Stomach (tissue), 9 donors: ENCODE data around the gene NAV2. TPM values are rescaled to one million over a fixed set of nuclear protein-coding genes. Genes with fewer than 3 reads are reported as not detected.

Source experiments
- DNase-seq, 2 donors: peaks; one replicate each; pipeline versions ENCODE4 v3.0.0 to v3.0.0-alpha.2; 2013 to 2019
- H3K27ac ChIP-seq, 5 donors: fragments of 200-600 bp in 4 of 5; sonication (generic) in 4 of 5; one replicate each; pipeline ENCODE4 v1.5.1; 2013 to 2019; ENCODE audit warnings: mild to moderate bottlenecking in 1 of 5, moderate library complexity in 1 of 5
- H3K27me3 ChIP-seq, 3 donors: fragments of 200-600 bp; sonication (generic); one replicate each; pipeline ENCODE4 v1.5.1; 2017 to 2019; ENCODE audit warnings: mixed run types in 1 of 3
- H3K36me3 ChIP-seq, 4 donors: fragments of 200-600 bp; sonication (generic); 1 replicate in 3 of 4; 2 replicates in 1 of 4; pipeline ENCODE4 v1.5.1; 2016 to 2019
- H3K4me1 ChIP-seq, 4 donors: fragments of 200-600 bp; sonication (generic); one replicate each; pipeline ENCODE4 v1.5.1; 2016 to 2019
- H3K4me3 ChIP-seq, 4 donors: fragments of 200-600 bp; sonication (generic) in 3 of 4; one replicate each; pipeline ENCODE4 v1.5.1; 2016 to 2019; ENCODE audit warnings: mild to moderate bottlenecking in 1 of 4
- H3K9me3 ChIP-seq, 4 donors: fragments of 200-600 bp; sonication (generic); one replicate each; pipeline ENCODE4 v1.5.1; 2016 to 2019
- CTCF ChIP-seq, 7 experiments: fragments of 450-650 bp in 4 of 7; fragments of 200-600 bp in 3 of 7; sonication (generic) in 3 of 7; IDR thresholded peaks; one replicate each; pipeline ENCODE4 v1.5.1; 2016 to 2019; ENCODE audit warnings: antibody characterized with exemption in 7 of 7, control low read depth in 2 of 7, mild to moderate bottlenecking in 1 of 7
- EP300 ChIP-seq: sonication (generic); formaldehyde crosslinking; IDR thresholded peaks from one replicate; pipeline ENCODE4 v1.6.1; 2017; ENCODE audit warnings: antibody characterized with exemption
- POLR2A ChIP-seq, 4 donors: fragments of 450-650 bp; IDR thresholded peaks; one replicate each; pipeline ENCODE4 v1.6.1; 2016; ENCODE audit warnings: antibody characterized with exemption in 4 of 4, control low read depth in 2 of 4, mild to moderate bottlenecking in 1 of 4, moderate library complexity in 1 of 4
- POLR2AphosphoS5 ChIP-seq, 3 donors: sonication (generic); formaldehyde crosslinking; IDR thresholded peaks; one replicate each; pipeline ENCODE4 v1.6.1; 2016; ENCODE audit warnings: antibody characterized with exemption in 3 of 3
- WGBS, 5 donors: extraction: QIAGEN DNeasy Blood & Tissue Kit in 3 of 5; methylation state at CpG; one replicate each; pipeline versions ENCODE4 v1.1.5 to v1.1.7; 2013 to 2018; 5-methylcytosine and 5-hydroxymethylcytosine counted together
- intact Hi-C: fragments of 100-400 bp; cut with DNase I; formaldehyde crosslinking; loops from one replicate; pipeline ENCODE4 v1.15.1; 2023; ENCODE audit warnings: low total_unique reads
- polyA plus RNA-seq, 3 donors: library from polyadenylated mRNA; stranded (reverse); fragments of 200-250 nt; gene quantifications; one replicate each; pipeline ENCODE4 v1.2.3, GENCODE V29; 2013
- total RNA-seq, 5 donors: library from RNA; depleted of rRNA; stranded (reverse); fragments of >200 nt; gene quantifications; one replicate each; pipeline versions ENCODE4 v1.1.0 to v1.2.3, GENCODE V29; 2014 to 2016
- donor health status: healthy with polysubstance abuse.
- donor health status: Bipolar disorder and iron deficiency.
- donor health status: healthy.

NAV2 gene
- total and polyA plus RNA-seq, 8 donors: 1.8 to 92.4 (median 7.9) TPM

- Histone ChIP-seq H3K4me3 (no peak overlapping the region), H3K4me1 (peaks cover 17 to 34% (median 24%) of the 10 kb centered on the region in 4 donors), H3K27me3 (no peaks in the 10 kb centered on the region), H3K9me3 (no peaks in the 10 kb centered on the region), H3K27ac (peak overlapping the region; percentile 52 to 84 (median 84)), H3K36me3 (peaks cover 0 to 60% (median 50%) of the 10 kb centered on the region in 4 donors)
- WGBS, 5 donors: 25 to 68% (median 59%) methylated on average over 1 of the region's 1 CpG
- intact Hi-C loops: no loop called here
- DNase-seq: no peak
- no peak for TF ChIP-seq CTCF (IDR thresholded peaks at IDR 0.05)
- no peak for TF ChIP-seq POLR2A (IDR thresholded peaks at IDR 0.05)
- TF ChIP-seq POLR2AphosphoS5 (IDR thresholded peaks at IDR 0.05): no peak
Measured at GRCh38 chr11:20111871-20112270, 399.2 kb downstream of the NAV2 start.

- 32 to 49% (median 42%) methylated on average over 10 to 15 of the region's 15 CpGs for WGBS, 5 donors
- intact Hi-C loops: no loop called here
Measured at GRCh38 chr11:20112291-20113148, 399.9 kb downstream of the NAV2 start.

GRCh38 chr11:20113149-20113438, 400.5 kb downstream of the NAV2 start:
- no peaks in the 10 kb centered on the region for H3K9me3 ChIP-seq
- H3K27me3 ChIP-seq: no peaks in the 10 kb centered on the region
- intact Hi-C loops: no loop called here
- H3K4me3 ChIP-seq: no peak overlapping the region
- no peak for TF ChIP-seq POLR2AphosphoS5 (IDR thresholded peaks at IDR 0.05)
- no peak for TF ChIP-seq EP300
- TF ChIP-seq POLR2A (IDR thresholded peaks at IDR 0.05): no peak
- H3K36me3 ChIP-seq: peaks cover 0 to 63% (median 53%) of the 10 kb centered on the region in 4 donors
- DNase-seq: no peak
- H3K4me1 ChIP-seq: peaks cover 17 to 34% (median 24%) of the 10 kb centered on the region in 4 donors
- H3K27ac ChIP-seq: peak overlapping the region in 4 of 5 donors; percentile 75 to 84 (median 84)
- WGBS, 5 donors: 32 to 47% (median 42%) methylated on average over 5 of the region's 5 CpGs

More at GRCh38 chr11:20112291-20113148, 399.9 kb downstream of the NAV2 start:
- Histone ChIP-seq H3K4me3 (peak overlapping the region in 1 of 4 donors; percentile 22), H3K27me3 (no peaks in the 10 kb centered on the region), H3K9me3 (no peaks in the 10 kb centered on the region), H3K27ac (peak overlapping the region; percentile 52 to 84 (median 84)), H3K4me1 (peaks cover 17 to 34% (median 24%) of the 10 kb centered on the region in 4 donors), H3K36me3 (peaks cover 0 to 63% (median 53%) of the 10 kb centered on the region in 4 donors)
- peak; percentile 79 to 81 for DNase-seq
- TF ChIP-seq CTCF (IDR thresholded peaks at IDR 0.05) (no peak), POLR2A (IDR thresholded peaks at IDR 0.05) (no peak), POLR2AphosphoS5 (IDR thresholded peaks at IDR 0.05) (peak; percentile 37 to 72 (median 61)), EP300 (no peak)

GRCh38 chr11:20114588-20114987, 402.0 kb downstream of the NAV2 start:
- H3K27ac ChIP-seq: no peak overlapping the region
- intact Hi-C loops: no loop called here
- WGBS, 5 donors: 85 to 99% (median 96%) methylated on average over 6 to 10 of the region's 10 CpGs
- H3K9me3 ChIP-seq: no peaks in the 10 kb centered on the region
- H3K36me3 ChIP-seq: peaks cover 9 to 63% (median 53%) of the 10 kb centered on the region in 4 donors
- H3K4me1 ChIP-seq: peaks cover 17 to 34% (median 24%) of the 10 kb centered on the region in 4 donors
- DNase-seq: no peak
- no peak overlapping the region for H3K4me3 ChIP-seq
- H3K27me3 ChIP-seq: no peaks in the 10 kb centered on the region
- TF ChIP-seq POLR2AphosphoS5 (IDR thresholded peaks at IDR 0.05) (no peak), CTCF (IDR thresholded peaks at IDR 0.05) (no peak), POLR2A (IDR thresholded peaks at IDR 0.05) (no peak), EP300 (no peak)
